ENCODE data around the gene AUTS2. TPM values are rescaled to one million over a fixed set of nuclear protein-coding genes. Genes with fewer than 3 reads are reported as not detected.

Gene AUTS2
- total and polyA plus RNA-seq, 2 donors (not counting 1 experiment from before 2014, with no cell fraction given): 0.60 to 9.1 TPM

DNA sequence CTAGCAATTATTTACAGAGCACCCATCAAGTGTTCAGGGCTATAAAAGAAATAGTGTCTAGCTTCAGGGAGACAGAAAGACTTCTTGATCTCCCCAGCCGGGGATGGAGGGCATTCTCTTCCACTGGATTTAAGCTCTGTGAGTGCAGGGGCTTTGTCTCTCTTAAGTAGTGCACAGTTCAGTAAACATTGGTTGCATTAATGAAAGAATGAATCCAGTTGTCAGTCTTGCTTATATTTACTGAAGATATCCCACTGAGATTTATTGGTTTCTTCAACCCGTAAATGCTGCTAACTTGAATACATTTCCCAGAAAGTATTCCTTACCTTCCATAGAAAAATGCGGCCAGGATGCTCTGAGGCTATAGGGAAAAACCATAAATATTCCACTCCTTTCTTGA lies 41.9 kb downstream of the AUTS2 start:
- TF ChIP-seq EZH2 (IDR thresholded peaks at IDR 0.05; ENCODE audit: low read length, missing control alignments) (no peak), CTCF (conservative IDR thresholded peaks at IDR 0.05 in 1 of 2, IDR thresholded peaks at IDR 0.05 in 1 of 2; ENCODE audit: low read depth in 1 of 2, low read length in 2 of 2) (no peak)
- Histone ChIP-seq H3K27ac (ENCODE audit: insufficient read depth, low read length) (no peak overlapping the region), H3K4me3 (replicated peaks in 1 of 4; ENCODE audit: control extremely low read depth in 1 of 4, insufficient read depth in 1 of 4, low read depth in 3 of 4, low read length in 4 of 4) (no peak overlapping the region), H3K36me3 (ENCODE audit: control insufficient read depth, insufficient read depth, low read length) (no peaks in the 10 kb centered on the region), H3K4me1 (ENCODE audit: control insufficient read depth, extremely low read depth, insufficient read depth, low read length) (no peaks in the 10 kb centered on the region), H3K9me3 (ENCODE audit: control insufficient read depth, insufficient read depth, low read depth, low read length) (no peaks in the 10 kb centered on the region), H4K20me1 (ENCODE audit: control insufficient read depth, extremely low read depth, insufficient read depth, low read length) (no peaks in the 10 kb centered on the region), H3K4me2 (ENCODE audit: extremely low read depth, insufficient read depth, low read length) (no peak overlapping the region), H3K27me3 (ENCODE audit: control insufficient read depth, insufficient read depth, low read length) (no peaks in the 10 kb centered on the region), H3K79me2 (ENCODE audit: control insufficient read depth, insufficient read depth, low read length) (no peaks in the 10 kb centered on the region), H2AFZ (ENCODE audit: low read length) (no peak overlapping the region), H3K9ac (ENCODE audit: insufficient read depth, low read length) (no peak overlapping the region)
- no peak for DNase-seq (ENCODE audit: low read depth in 2 of 2)

DNA sequence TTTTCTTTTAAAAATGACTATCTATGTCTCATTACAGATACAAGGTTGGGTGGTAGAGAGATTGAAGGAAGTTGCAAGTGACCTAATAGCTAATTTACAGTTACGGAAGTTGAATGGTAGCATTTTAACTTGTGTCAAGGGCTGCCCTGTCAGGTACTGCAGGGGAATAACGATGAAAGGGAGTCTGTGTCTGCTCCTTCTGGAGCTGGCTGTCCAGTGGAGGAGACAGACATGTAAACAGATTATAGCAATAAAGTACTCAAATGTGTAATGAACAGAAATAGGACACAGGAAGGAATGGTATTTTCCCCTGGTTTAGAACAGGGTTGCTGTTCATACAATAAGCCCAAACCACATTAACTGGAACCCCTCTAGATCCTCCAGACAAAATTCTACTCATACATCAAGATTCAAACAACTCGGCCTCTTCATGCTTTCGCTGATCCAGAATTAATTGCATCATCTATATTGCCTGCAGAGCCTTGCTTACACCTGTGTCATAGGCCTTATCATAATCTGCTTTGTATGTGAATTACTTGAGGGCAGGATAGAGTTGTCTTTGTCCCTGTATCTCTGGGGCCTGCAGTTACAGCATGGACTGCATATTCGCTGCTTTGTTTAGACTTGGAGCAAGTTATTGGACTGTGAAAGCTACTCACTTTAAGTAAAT lies 42.8 kb downstream of the AUTS2 start:
- Histone ChIP-seq H4K20me1 (ENCODE audit: control insufficient read depth, extremely low read depth, insufficient read depth, low read length) (no peaks in the 10 kb centered on the region), H3K79me2 (ENCODE audit: control insufficient read depth, insufficient read depth, low read length) (no peaks in the 10 kb centered on the region), H3K36me3 (ENCODE audit: control insufficient read depth, insufficient read depth, low read length) (no peaks in the 10 kb centered on the region), H3K4me1 (ENCODE audit: control insufficient read depth, extremely low read depth, insufficient read depth, low read length) (no peaks in the 10 kb centered on the region), H3K9me3 (ENCODE audit: control insufficient read depth, insufficient read depth, low read depth, low read length) (no peaks in the 10 kb centered on the region), H3K9ac (ENCODE audit: insufficient read depth, low read length) (no peak overlapping the region), H3K27me3 (ENCODE audit: control insufficient read depth, insufficient read depth, low read length) (no peaks in the 10 kb centered on the region), H3K27ac (ENCODE audit: insufficient read depth, low read length) (no peak overlapping the region), H3K4me3 (replicated peaks in 1 of 4; ENCODE audit: control extremely low read depth in 1 of 4, insufficient read depth in 1 of 4, low read depth in 3 of 4, low read length in 4 of 4) (no peak overlapping the region), H3K4me2 (ENCODE audit: extremely low read depth, insufficient read depth, low read length) (no peak overlapping the region), H2AFZ (ENCODE audit: low read length) (no peak overlapping the region)
- TF ChIP-seq CTCF (conservative IDR thresholded peaks at IDR 0.05 in 1 of 2, IDR thresholded peaks at IDR 0.05 in 1 of 2; ENCODE audit: low read depth in 1 of 2, low read length in 2 of 2): no peak
- no peak for TF ChIP-seq EZH2 (IDR thresholded peaks at IDR 0.05; ENCODE audit: low read length, missing control alignments)
- no peak for DNase-seq (ENCODE audit: low read depth in 2 of 2)

- Histone ChIP-seq H3K9ac (ENCODE audit: insufficient read depth, low read length) (no peak overlapping the region), H3K36me3 (ENCODE audit: control insufficient read depth, insufficient read depth, low read length) (no peaks in the 10 kb centered on the region), H3K79me2 (ENCODE audit: control insufficient read depth, insufficient read depth, low read length) (no peaks in the 10 kb centered on the region), H4K20me1 (ENCODE audit: control insufficient read depth, extremely low read depth, insufficient read depth, low read length) (no peaks in the 10 kb centered on the region), H3K4me2 (ENCODE audit: extremely low read depth, insufficient read depth, low read length) (no peak overlapping the region), H3K9me3 (ENCODE audit: control insufficient read depth, insufficient read depth, low read depth, low read length) (no peaks in the 10 kb centered on the region), H3K4me3 (replicated peaks in 1 of 4; ENCODE audit: control extremely low read depth in 1 of 4, insufficient read depth in 1 of 4, low read depth in 3 of 4, low read length in 4 of 4) (no peak overlapping the region), H3K27ac (ENCODE audit: insufficient read depth, low read length) (no peak overlapping the region), H3K27me3 (ENCODE audit: control insufficient read depth, insufficient read depth, low read length) (no peaks in the 10 kb centered on the region), H3K4me1 (ENCODE audit: control insufficient read depth, extremely low read depth, insufficient read depth, low read length) (no peaks in the 10 kb centered on the region), H2AFZ (ENCODE audit: low read length) (no peak overlapping the region)
- TF ChIP-seq EZH2 (IDR thresholded peaks at IDR 0.05; ENCODE audit: low read length, missing control alignments) (no peak), CTCF (conservative IDR thresholded peaks at IDR 0.05 in 1 of 2, IDR thresholded peaks at IDR 0.05 in 1 of 2; ENCODE audit: low read depth in 1 of 2, low read length in 2 of 2) (no peak)
- no peak for DNase-seq (ENCODE audit: low read depth in 2 of 2)
Observed at GRCh38 chr7:69643265-69643664, 45.0 kb downstream of the AUTS2 start.
